Bronchial epithelial cell (primary cell): ENCODE data around the gene RET. TPM values are rescaled to one million over a fixed set of nuclear protein-coding genes. Genes with fewer than 3 reads are reported as not detected.

Experiments used
- DNase-seq: peaks from one replicate; pipeline ENCODE4 v3.0.0-alpha.2; 2010; ENCODE audit warnings: low read depth
- FAIRE-seq: peaks from 2 replicates; lab custom pipeline; 2011; peaks lifted over from hg19 to GRCh38; lab: Jason Lieb, UNC
- H3K27me3 ChIP-seq: 2 replicates; pipeline ENCODE4 v1.5.1; 2011; ENCODE audit warnings: low read length; ENCODE audit not compliant: control insufficient read depth, insufficient read depth
- H3K36me3 ChIP-seq: 2 replicates; pipeline ENCODE4 v1.5.1; 2011; ENCODE audit warnings: low read length; ENCODE audit not compliant: control insufficient read depth, insufficient read depth
- H3K4me3 ChIP-seq: 2 replicates; pipeline ENCODE4 v1.5.1; 2011; ENCODE audit warnings: mild to moderate bottlenecking, low read depth, low read length, control low read depth
- total RNA-seq: library from RNA; depleted of rRNA; stranded (reverse); fragments of >200 nt; gene quantifications from 2 replicates; pipeline ENCODE4 v1.2.1, GENCODE V29; 2014
- TF ChIP-seq, protein P1 (sequence below): IDR thresholded peaks from 2 replicates; pipeline ENCODE4 v1.5.1; 2011; ENCODE audit warnings: mild to moderate bottlenecking, moderate library complexity, low read length, control low read depth, inconsistent platforms; ENCODE audit not compliant: insufficient read depth, severe bottlenecking

RET gene
- total RNA-seq, 1 donor from 2014 or later = 0.53 TPM

- H3K36me3 ChIP-seq = no peaks in the 10 kb centered on the region
- H3K27me3 ChIP-seq = peaks cover 4% of the 10 kb centered on the region
- FAIRE-seq = no peak
- DNase-seq = no peak
- no peak overlapping the region for H3K4me3 ChIP-seq
- TF ChIP-seq, protein P1, sequence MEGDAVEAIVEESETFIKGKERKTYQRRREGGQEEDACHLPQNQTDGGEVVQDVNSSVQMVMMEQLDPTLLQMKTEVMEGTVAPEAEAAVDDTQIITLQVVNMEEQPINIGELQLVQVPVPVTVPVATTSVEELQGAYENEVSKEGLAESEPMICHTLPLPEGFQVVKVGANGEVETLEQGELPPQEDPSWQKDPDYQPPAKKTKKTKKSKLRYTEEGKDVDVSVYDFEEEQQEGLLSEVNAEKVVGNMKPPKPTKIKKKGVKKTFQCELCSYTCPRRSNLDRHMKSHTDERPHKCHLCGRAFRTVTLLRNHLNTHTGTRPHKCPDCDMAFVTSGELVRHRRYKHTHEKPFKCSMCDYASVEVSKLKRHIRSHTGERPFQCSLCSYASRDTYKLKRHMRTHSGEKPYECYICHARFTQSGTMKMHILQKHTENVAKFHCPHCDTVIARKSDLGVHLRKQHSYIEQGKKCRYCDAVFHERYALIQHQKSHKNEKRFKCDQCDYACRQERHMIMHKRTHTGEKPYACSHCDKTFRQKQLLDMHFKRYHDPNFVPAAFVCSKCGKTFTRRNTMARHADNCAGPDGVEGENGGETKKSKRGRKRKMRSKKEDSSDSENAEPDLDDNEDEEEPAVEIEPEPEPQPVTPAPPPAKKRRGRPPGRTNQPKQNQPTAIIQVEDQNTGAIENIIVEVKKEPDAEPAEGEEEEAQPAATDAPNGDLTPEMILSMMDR = no peak
These were observed 51.5 kb downstream of the RET start for GRCh38 chr10:43128331-43128730.

GRCh38 chr10:43128958-43129706, 52.3 kb downstream of the RET start:
- no peak for FAIRE-seq
- peak; percentile 89 for DNase-seq
- no peaks in the 10 kb centered on the region for H3K36me3 ChIP-seq
- H3K4me3 ChIP-seq = no peak overlapping the region
- TF ChIP-seq, protein P1 = no peak
- peaks cover 2% of the 10 kb centered on the region for H3K27me3 ChIP-seq

DNA sequence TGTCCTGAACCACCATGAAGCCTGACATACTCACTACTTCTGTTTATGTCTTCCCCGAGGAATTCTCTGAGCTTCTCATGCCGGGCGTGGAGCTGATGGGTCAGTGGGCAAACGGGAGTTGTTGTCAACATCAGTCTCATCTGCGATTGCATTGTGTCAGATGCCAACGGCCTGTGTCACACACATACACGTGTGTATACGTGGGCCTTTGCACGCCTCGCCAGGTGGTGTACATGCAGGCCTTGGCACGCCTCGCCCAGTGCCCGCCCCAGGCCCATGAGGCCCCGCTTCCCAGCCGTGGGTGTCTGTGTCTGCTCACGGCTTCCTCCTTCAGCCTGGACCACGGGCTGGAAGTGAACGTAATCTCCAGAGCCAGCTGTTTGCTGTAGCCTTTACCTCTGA, 53.9 kb downstream of the RET start:
- Histone ChIP-seq H3K27me3 (peaks cover 2% of the 10 kb centered on the region), H3K4me3 (no peak overlapping the region), H3K36me3 (no peaks in the 10 kb centered on the region)
- TF ChIP-seq, protein P1 = no peak
- DNase-seq (peak; percentile 94), FAIRE-seq (peak; percentile 66)

- no peak overlapping the region for H3K4me3 ChIP-seq
- FAIRE-seq = no peak
- no peak for DNase-seq
- H3K36me3 ChIP-seq = no peaks in the 10 kb centered on the region
- peaks cover under 1% of the 10 kb centered on the region for H3K27me3 ChIP-seq
- TF ChIP-seq, protein P1 = no peak
These were observed 54.4 kb downstream of the RET start for GRCh38 chr10:43131256-43131655.

DNA sequence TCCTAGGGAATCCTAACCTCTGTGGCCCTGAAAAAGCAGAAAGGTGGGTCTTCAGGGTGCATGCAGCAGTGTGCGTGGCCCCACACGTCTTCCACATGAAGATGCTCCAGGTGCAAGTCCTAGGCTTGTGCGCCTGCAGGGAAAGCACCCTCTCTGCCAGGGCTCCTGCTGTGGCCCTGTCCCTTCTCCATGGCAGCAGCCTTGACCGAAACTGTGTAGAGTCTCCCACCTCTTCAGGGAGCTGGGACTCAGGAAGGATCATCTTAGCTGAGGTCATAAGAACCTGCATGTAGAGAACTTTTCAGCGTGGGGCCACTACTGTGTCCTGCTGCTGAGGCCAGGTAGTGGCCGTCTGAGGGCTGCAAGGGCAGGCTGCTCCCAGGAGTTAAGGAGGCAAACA, 55.0 kb downstream of the RET start:
- Histone ChIP-seq H3K36me3 (no peaks in the 10 kb centered on the region), H3K4me3 (no peak overlapping the region), H3K27me3 (no peaks in the 10 kb centered on the region)
- TF ChIP-seq, protein P1 = no peak
- DNase-seq (no peak), FAIRE-seq (no peak)
